ENCODE results near the gene NFYC. TPM values are rescaled to one million over a fixed set of nuclear protein-coding genes. Genes with fewer than 3 reads are reported as not detected.

NFYC gene
- total RNA-seq, 4 donors from 2014 or later, result 30.2 to 45.6 (median 43.2) TPM

DNA sequence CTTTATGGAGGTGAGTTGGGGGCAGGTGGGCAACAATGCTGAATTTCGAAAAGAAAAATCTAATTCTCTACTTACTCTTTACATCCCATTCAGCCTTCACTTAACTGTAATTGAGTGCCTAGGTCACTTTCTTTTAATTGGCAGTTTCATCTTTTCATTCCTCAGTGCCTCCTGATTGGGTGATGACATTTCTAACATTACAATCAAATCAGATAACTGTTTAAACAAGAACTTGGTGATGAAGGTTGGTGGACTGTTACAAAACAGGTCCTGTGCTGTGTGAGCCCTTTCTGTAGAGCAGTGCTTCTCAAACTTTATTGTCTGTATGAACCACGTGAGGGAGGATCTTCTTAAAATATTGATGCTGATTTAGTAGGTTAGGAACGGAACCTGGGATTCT is 51.9 kb downstream of the NFYC start:
- TF ChIP-seq, protein P1, sequence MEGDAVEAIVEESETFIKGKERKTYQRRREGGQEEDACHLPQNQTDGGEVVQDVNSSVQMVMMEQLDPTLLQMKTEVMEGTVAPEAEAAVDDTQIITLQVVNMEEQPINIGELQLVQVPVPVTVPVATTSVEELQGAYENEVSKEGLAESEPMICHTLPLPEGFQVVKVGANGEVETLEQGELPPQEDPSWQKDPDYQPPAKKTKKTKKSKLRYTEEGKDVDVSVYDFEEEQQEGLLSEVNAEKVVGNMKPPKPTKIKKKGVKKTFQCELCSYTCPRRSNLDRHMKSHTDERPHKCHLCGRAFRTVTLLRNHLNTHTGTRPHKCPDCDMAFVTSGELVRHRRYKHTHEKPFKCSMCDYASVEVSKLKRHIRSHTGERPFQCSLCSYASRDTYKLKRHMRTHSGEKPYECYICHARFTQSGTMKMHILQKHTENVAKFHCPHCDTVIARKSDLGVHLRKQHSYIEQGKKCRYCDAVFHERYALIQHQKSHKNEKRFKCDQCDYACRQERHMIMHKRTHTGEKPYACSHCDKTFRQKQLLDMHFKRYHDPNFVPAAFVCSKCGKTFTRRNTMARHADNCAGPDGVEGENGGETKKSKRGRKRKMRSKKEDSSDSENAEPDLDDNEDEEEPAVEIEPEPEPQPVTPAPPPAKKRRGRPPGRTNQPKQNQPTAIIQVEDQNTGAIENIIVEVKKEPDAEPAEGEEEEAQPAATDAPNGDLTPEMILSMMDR (IDR thresholded peaks at IDR 0.05; ENCODE audit: low read depth), result no peak

DNA sequence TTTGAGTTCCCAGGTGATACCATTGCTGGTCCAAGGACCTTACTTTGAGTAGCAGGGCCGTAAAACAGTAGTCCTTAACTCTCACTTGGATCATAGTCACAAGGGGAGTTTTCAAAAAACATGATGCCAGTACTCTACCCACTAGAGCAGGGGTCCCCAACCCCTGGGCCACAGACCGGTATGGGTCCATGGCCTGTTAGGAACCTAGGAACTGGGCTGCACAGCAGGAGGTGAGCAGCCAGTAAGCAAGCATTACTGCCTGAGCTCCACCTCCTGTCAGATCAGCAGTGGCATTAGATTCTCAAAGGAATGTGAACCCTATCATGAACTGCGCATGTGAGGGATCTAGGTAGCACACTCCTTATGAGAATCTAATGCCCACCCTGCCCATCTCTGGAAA is 52.4 kb downstream of the NFYC start:
- TF ChIP-seq, protein P1 (IDR thresholded peaks at IDR 0.05; ENCODE audit: low read depth), result no peak

- TF ChIP-seq, protein P1 (IDR thresholded peaks at IDR 0.05; ENCODE audit: low read depth), result no peak
Observed at GRCh38 chr1:40745176-40745575, 53.7 kb downstream of the NFYC start.

- TF ChIP-seq, protein P1 (IDR thresholded peaks at IDR 0.05; ENCODE audit: low read depth), result no peak
Observed at GRCh38 chr1:40746344-40747090, 55.0 kb downstream of the NFYC start.

GRCh38 chr1:40748841-40749718 is 57.6 kb downstream of the NFYC start:
- TF ChIP-seq, protein P1 (IDR thresholded peaks at IDR 0.05; ENCODE audit: low read depth), result no peak

GRCh38 chr1:40749817-40750216 is 58.3 kb downstream of the NFYC start:
- TF ChIP-seq, protein P1 (IDR thresholded peaks at IDR 0.05; ENCODE audit: low read depth), result no peak

GRCh38 chr1:40750451-40750908 is 59.0 kb downstream of the NFYC start:
- TF ChIP-seq, protein P1 (IDR thresholded peaks at IDR 0.05; ENCODE audit: low read depth), result no peak

Data from subcutaneous adipose tissue (tissue), 4 donors.